ELF-1 (cell line): ENCODE measurements around the gene SNX30.
"Not testable (repeated sequence)": the region's sequence is repeated elsewhere in the genome, so short reads cannot be mapped to it uniquely, and the experiment has no call there.

Experiments
- DNase-seq: peaks from one replicate; pipeline ENCODE4 v3.0.0-alpha.2; 2016; ENCODE audit warnings: low read depth, low spot score

The SNX30 gene, protein sequence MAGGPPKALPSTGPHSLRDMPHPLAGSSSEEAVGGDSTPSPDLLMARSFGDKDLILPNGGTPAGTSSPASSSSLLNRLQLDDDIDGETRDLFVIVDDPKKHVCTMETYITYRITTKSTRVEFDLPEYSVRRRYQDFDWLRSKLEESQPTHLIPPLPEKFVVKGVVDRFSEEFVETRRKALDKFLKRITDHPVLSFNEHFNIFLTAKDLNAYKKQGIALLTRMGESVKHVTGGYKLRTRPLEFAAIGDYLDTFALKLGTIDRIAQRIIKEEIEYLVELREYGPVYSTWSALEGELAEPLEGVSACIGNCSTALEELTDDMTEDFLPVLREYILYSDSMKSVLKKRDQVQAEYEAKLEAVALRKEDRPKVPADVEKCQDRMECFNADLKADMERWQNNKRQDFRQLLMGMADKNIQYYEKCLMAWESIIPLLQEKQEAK

GRCh38 chr9:112750016-112750763, at the start of gene SNX30:
Gene SNX30 (plus strand): TSS chr9:112750760. CDS start chr9:112751002, 242 bp downstream.
- DNase-seq: peak; percentile 91

DNA sequence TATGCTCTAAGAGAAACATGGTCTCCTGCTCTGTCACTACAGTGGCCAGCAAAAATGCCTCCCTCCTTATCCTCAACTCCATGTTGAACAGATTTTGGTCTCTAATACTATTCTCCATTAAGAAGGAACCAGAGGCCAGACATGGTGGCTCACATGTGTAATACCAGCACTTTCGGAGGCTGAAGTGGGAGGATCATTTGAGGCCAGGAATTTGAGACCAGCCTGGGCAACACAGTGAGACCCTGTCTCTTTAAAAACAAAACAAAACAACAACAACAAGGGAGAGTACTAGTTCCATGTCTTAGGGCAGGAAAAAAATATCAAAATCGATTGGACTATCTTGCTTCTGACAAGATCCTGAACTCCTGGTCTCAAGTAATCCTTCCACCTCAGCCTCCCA, 47.3 kb upstream of the SNX30 start:
- no peak for DNase-seq

DNA sequence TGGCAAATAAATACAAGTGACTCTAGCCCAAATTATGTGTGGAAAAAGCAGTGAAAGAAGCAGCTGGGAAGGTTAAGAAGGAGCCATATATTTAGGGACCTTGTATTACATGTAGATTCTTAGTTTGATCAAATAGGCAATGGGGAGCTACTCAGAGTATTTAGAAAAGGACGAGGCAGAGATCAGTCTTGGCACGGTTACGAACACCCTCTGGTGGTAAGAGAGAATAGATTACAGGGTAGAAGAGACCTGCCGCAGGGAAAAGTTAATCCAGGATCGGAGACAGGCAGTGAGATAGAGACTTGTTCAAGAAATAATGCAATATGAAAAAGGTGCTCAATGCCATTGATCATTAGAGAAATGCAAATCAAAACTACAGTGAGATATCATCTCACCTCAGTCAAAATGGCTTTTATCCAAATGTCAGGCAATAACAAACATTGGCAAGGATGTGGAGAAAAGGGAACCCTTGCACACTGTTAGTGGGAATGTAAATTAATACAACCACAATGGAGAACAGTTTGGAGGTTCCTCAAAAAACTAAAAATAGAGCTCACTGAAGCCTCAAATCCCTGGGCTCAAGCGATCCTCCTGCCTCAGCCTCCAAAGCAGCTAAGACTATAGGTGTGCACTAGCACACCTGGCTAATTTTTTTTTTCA, 44.7 kb upstream of the SNX30 start:
- DNase-seq: peak; percentile 15

- peak; percentile 6 for DNase-seq
Observed at GRCh38 chr9:112711050-112711689, 39.4 kb upstream of the SNX30 start.

DNA sequence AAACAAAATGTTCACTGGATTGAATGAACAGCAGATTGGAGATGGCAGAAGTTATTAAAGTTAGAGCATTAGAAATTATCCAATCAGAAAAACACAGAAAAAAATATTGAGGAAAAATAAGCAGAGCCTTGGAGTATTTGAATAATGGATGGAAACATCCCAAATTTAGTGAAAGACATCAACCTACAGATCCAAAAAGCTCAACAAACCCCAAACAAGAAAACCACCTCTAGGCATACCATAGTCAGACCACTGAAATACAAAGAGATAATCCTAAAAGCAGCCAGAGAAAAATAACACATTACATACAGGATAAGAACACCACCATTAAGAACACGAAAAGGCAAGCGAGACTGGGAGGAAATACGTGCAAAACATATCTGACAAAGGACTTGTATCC, 37.9 kb upstream of the SNX30 start:
- no peak for DNase-seq

- DNase-seq: peak; percentile 99
Observed at GRCh38 chr9:112717661-112718331, 32.8 kb upstream of the SNX30 start, which contains the start of gene INIP. Gene INIP (minus strand): TSS chr9:112718117. CDS start chr9:112716485, 1,632 bp downstream.

DNA sequence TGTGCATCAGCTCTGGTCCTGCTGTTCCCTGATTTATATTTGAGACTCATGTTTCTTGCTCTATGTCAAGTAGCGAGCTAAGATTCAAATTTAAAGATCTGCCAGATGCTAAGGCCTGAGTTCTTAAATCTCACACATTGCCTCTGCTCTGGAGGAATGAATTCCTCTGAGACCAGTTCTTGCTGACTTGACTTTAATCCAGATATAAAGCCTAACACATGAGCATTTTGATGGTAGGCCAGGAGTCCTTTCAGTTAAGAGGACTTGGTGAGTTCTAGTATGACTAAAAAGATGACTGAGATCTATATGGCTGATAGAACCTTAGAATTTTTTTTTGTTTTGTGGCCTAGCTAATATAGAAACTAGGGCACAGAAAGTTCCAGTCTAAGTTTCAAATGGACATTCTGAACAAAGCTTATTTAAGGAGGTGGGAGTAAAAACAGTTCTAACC, 31.3 kb upstream of the SNX30 start:
- DNase-seq: no peak

DNA sequence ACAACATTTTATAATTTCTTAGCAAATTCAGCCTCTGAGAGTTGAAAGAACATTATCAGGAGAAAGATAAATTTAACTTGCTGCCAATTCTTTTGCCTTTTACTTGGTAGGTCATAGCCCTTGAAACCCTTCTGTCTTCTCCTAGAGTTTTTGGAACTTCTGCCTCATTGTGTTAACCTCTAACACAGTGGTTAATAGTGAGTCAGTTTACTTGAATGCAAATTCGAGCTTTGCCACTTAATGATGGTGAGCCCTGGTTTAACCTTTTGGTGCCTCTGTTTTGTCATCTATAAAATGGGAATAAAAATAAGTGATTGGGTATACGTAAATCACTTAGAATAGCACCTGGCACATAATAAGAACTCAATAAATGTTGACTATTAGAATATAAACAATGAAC, 30.9 kb upstream of the SNX30 start:
- DNase-seq: no peak

GRCh38 chr9:112720113-112720780, 30.3 kb upstream of the SNX30 start:
- no peak for DNase-seq

DNA sequence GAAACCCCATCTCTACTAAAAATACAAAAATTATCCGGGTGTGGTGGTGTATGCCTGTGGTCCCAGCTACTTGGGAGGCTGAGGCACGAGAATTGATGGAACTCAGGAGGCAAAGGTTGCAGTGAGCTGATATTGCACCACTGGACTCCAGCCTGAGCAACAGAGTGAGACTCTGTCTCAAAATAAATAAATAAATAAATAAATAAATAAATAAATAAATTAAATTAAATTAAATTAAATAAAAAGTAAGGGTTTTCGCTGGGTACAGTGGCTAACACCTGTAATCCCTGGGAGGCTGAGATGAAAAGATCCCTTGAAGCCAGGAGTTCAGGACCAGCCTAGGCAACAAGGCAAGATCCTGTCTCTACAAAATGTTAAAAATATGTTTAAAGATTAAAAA, 27.8 kb upstream of the SNX30 start:
- DNase-seq: not testable (repeated sequence)

- DNase-seq: no peak
Observed at GRCh38 chr9:112725961-112726360, 24.6 kb upstream of the SNX30 start.

DNA sequence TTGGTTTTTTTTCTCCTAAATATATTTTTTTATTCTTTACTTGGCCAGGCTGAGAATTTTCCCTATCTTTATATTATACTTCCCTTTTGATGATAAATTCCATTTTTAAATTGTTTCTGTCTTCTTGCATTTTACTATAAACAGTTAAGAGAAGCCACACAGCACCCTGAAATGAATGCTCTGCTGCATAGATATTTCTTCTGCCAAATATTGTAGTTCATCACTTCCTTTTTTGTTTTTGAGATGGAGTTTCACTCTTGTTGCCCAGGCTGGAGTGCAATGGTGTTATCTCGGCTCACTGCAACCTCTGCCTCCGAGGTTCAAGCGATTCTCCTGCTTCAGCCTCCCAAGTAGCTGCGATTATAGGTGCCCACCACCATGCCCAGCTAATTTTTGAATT, 24.1 kb upstream of the SNX30 start:
- DNase-seq: no peak

DNA sequence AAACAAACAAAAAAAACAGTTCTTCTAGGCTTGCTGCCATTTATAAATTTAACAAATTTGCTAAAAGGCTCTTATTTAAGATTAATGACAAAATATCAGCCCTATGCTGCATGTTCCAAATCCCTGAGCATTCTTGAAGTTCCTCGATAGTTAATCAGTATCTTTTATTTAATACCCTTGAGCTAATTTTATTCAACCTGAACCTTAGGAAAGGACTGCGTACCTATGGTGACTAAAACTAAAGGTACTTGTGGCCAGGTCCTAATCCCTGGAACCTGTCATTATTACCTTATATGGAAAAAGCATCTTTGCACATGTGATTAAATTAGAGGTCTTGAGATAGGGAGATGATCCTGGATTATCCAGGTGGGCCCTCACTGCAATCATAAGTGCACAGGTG, 22.2 kb upstream of the SNX30 start:
- no peak for DNase-seq

GRCh38 chr9:112731971-112732370, 18.6 kb upstream of the SNX30 start:
- no peak for DNase-seq

DNA sequence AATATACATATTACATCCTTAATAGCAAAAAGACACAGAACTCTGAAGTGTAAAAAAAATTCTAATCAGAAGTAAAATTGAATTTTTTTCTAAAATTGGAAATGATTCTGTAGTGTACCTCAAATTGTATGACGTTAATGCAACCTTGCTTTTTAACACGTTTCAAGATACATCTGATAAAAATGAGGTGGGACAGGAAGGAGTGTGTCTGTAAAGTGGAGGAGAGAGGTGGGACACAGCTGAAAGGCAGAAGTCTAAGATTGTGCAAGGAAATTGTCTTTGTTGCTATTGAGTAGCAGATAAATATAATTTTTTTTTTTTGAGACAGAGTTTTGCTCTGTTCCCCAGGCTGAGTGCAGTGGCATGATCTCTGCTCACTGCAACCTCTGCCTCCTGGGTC, 15.7 kb upstream of the SNX30 start:
- DNase-seq: no peak

- no peak for DNase-seq
Observed at GRCh38 chr9:112743216-112743836, 7.2 kb upstream of the SNX30 start.

- no peak for DNase-seq
Observed at GRCh38 chr9:112744177-112744576, 6.4 kb upstream of the SNX30 start.

GRCh38 chr9:112747094-112747493, 3.5 kb upstream of the SNX30 start:
- DNase-seq: no peak

- no peak for DNase-seq
Observed at GRCh38 chr9:112750764-112751055, 150 bp downstream of the SNX30 start.

DNA sequence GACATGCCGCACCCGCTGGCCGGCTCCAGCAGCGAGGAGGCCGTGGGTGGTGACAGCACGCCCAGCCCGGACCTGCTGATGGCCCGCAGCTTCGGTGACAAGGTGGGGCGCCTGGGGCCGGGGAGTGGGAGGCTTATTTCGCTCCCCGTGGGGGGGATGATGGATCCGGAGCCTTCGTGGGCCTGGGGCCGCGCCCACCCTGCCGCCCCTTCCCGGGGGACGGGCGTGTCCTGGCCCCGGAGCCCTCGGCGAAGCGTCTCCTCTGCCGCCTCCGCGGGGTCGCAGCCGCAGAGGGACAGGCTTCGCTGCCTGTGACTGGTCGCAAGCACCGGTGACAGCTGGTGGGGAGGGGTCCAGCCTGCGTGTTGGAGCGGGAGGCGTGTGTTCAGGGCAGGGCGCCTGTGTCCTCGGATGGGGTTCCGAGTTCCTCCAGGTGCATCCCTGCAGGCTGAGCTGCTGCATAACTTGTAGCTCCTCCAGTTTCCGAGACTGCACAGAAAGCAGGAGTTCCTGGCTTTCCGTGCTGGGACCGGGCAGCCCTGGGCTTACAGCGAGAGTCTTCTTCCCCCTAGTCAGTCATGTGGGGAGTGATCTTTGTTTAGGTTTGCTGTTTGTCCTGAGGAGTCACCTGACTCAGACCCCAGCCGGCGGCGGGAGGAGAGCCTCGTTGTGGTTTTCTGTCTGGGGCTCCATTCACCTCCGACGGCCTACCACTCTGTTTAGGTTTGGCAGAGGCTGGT, 666 bp downstream of the SNX30 start:
- peak; percentile 92 for DNase-seq
